Renal cortex interstitium (tissue), 11 donors: ENCODE results near the gene NTRK3. TPM values are rescaled to one million over a fixed set of nuclear protein-coding genes. Genes with fewer than 3 reads are reported as not detected.
"Not testable (repeated sequence)": the region's sequence is repeated elsewhere in the genome, so short reads cannot be mapped to it uniquely, and the experiment has no call there.

Experiments
- DNase-seq, 11 donors: peaks; one replicate each; pipeline ENCODE4 v3.0.0-alpha.2; 2013; ENCODE audit warnings: low read depth in 9 of 11, low spot score in 4 of 11; ENCODE audit errors: extremely low read depth in 1 of 11
- polyA plus RNA-seq, 3 donors: library from polyadenylated mRNA; unstranded; fragments of 120-200 nt; gene quantifications; one replicate each; pipeline ENCODE4 v1.2.1, GENCODE V29; 2013; ENCODE audit not compliant: insufficient read length in 3 of 3

NTRK3 gene
- polyA plus RNA-seq, 3 donors = 9.1 to 19.2 (median 13.7) TPM

DNA sequence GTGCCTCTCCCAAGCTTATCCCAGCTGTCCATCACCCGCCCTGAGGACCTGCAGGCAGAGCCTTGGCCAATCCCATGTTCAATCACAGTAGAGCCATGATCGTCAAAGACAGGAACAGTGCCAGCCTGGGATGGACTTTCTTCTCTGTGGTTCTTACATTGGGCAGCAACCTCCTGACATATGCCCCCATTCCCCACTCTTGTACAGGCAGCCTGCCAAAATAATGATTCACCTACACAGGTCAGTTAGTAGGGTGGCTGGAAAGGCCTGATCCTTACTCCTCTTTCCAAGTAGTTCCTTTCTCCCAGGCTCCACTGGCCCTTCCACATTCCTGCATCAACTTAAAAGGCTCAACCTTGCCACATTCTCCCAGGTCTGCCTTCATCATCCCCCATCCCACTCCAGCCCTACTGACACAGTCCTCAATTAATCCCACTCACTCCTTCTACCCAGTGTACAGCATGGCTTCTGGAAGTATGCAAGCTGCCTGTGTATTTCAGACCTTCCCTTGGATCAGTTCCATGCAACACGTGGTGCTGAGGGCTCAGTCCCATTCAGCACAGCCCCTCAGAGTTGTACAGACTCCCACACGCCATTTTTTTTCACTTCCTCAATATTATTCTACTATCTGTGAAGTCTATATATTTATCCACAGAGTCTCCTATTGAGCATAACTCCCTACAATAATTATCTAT, 189.8 kb downstream of the NTRK3 start:
- DNase-seq = no peak

DNA sequence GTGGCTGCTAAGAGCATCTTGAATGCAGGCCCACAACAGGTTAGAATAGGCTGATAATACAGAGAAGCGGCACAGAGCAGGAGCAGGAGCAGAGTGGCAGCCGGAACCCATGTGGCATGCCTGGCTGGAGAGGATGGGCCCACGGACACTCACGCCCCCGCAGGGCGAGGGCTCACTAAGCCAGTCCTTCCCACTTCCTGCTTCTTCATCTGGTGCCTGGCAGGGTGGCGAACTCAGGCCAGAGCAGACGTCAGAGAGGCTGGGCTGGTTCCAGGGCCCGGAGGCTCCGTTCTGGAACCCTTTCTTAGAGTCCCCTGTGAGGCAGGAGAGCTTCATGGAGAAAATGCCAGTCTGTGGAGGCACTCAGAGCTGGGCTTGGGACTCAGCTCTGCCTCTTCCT, 195.1 kb downstream of the NTRK3 start:
- DNase-seq = no peak

DNA sequence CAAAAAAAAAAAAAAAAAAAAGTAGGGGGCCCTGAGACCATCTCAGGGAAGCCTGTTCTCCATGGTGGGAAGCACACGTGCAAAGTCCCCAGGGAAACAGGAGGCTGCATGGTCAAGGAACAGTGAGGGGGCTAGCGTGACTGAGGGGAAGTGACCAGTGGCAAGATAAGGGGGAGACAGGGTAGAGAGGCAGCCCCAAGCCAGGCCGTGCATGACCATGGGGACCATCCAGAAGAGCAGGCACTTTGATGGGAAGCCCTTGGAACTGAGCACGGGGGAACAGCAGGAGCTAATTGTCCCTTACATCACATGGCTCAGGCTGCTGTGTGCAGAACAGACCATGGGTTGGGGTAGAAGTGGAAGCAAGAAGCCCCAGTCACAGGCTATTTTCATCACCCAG, 196.2 kb downstream of the NTRK3 start:
- DNase-seq = no peak

DNA sequence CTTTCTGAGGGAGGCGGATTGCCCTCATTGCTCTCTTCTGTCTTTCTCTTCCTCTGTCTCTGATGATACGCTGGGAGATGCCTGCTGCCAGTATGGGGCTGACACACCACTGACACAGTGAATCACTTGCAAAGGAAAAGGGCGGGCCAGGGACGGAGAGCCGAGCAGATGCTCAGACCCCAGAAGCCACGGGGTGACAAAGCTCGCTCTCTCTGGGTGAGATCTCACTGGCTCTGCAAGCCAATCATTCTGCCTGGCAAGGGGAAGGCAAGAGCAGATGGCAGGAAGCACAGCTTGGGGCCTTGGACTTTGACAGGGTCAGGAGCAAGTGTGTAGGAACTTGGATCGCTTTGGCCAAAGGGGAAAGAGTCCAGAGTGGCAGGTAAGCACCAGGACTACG, 198.7 kb downstream of the NTRK3 start:
- DNase-seq = no peak

DNA sequence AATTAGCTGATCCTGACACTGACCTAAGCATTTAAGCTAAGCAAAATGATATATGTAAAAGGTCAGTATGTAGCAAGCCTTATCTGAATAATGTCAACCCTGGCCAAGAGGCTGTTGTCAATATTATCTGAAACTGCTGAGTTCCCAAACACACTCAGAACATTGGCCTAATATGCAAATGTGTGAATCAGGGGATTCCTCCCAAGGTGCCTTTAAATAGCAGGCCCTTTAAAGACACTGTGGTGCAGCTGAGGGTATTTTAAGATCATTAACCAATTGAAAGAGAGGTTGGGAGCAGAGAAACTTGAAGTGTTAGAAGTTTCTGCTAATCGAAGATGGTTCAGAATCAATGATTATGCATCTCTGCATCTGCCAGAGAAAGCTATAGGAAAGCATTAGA, 207.0 kb downstream of the NTRK3 start:
- DNase-seq = no peak

DNA sequence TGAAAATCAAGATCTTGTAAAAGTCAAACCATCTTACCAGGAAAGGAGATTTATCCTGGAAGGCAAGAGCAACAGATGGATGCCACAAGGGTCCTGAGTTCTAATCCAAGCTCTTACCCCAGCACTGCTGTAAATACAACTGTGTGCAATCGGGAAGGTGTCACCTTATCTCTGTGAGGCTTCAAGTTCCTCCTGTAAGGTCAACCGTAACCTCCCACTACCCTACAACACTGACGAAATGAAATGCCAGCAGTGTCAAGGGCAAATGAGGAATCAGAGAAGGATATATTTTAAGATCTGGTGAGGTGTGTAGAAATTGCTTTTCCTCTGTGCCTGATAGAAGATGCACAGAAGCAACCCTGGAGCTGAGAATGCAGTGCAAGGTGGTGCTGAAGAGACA, 207.8 kb downstream of the NTRK3 start:
- peak in 1 of 11 donors; percentile 4 for DNase-seq

DNA sequence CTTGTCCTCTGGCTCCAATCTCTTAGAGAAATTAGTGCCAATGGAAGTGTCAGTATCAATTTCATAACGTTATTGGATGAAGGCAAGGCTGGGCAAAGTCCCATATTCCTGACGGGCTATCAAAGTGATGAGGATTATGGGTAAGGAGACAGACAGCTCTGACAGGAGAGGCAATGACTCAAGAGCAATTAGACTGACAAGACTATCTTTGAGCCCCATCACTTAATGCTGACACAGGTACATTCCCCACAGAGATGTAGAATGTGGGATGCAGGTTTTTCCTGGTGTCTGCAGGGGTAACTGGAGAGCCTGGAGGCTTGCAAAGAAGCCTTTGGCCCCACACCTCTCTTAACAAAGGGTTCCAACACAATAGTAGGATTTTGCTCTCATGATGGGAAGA, 208.3 kb downstream of the NTRK3 start:
- no peak for DNase-seq

DNA sequence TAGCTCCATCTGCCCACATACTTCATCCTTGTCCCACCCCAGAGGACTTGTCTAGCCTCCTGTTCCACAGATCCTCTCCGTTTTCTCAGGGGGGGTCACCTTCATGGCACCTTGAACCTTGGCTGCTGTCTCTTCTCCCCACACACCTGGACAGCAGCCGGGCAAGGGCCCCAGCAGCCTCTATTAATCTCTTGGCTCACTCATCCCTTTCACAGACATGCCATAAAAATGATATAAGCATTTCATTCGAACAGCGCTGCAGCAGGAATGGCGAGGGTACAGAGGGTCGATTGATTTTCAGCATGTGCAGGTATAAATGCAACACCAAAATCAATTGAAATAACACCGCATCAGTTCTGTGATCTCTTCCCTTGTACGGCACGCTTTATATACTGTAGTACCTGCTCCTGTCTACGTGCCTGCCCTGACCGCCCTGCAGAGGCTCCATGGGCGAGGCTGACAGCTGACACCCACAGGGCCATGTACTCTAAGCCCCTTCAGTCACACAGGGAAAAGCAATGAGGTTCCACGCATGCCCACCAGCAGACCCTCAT, 209.9 kb downstream of the NTRK3 start:
- DNase-seq = no peak

DNA sequence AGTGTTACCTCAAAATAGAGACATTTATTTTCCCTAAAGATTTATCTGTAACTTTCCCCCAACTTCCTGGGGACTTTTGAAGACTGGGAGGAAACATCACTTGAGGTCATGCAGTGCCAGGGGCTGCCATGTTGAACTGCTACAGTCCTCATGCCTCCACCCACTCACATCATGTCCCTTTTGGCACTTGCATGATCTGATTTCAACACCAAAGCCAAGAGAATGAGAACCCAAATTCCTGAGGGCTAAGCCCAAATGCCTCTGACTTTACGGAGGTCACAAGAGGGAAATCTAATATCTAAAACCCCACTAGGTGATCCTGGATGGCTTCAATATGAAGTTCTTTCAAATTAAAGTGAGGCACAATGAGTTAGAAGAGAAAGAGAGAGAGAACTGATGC, 213.1 kb downstream of the NTRK3 start:
- no peak for DNase-seq

DNA sequence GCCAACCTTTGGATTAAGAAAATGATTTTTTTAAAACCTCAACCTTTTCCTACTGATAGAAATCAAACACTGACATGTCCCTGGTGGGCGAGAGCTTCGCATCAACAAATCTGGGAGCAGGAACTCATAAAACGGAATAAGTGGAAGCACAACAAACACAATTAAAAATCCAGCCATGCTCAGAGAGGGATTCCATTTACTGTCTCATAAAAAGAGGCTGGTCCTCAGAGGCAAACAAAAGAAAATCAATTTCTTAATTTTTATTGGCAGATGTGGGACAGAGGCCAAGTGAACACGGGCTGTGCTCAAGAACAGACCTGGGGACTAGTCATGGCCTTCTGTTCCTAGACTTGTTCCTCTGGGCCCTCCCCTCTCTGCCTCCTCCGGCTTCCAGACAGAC, 214.5 kb downstream of the NTRK3 start:
- DNase-seq = no peak

DNA sequence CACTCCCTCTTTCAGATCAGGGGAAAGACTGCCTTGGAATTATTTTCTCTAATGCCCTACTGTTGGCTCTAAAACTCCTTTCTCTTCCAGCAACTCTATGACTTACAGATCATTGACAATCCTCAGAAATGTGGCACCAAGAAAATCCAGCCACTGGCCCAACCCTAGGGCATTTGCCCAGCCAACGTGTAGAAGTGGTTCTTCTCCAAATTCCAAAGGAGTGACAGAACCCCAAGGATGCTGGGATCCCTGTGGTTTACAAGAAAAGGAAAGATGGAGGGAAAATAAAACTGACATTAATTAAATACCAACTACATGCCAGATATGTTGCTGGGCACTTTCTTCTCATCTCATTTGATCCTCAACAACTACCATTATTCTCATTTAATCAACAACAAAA, 216.0 kb downstream of the NTRK3 start:
- no peak for DNase-seq

DNA sequence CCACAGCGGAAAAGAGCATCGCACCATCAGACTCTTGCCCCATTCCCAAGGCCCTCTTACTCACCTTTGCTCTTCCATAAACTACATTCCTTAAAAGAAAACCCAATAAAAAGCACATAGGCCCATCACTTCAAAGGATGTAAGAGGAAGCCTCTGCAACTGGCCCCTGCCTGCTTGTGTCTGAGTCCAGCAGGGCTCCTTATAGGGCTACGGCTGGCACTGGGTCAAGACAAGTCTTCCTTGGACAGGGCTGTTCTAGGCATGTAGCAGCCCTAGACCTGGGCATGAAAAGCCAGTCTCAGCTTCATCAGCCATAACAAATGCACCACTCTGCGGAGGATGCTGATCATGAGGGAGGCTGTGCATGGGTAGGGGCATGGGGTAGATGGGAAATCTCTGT, 218.3 kb downstream of the NTRK3 start:
- no peak for DNase-seq

DNA sequence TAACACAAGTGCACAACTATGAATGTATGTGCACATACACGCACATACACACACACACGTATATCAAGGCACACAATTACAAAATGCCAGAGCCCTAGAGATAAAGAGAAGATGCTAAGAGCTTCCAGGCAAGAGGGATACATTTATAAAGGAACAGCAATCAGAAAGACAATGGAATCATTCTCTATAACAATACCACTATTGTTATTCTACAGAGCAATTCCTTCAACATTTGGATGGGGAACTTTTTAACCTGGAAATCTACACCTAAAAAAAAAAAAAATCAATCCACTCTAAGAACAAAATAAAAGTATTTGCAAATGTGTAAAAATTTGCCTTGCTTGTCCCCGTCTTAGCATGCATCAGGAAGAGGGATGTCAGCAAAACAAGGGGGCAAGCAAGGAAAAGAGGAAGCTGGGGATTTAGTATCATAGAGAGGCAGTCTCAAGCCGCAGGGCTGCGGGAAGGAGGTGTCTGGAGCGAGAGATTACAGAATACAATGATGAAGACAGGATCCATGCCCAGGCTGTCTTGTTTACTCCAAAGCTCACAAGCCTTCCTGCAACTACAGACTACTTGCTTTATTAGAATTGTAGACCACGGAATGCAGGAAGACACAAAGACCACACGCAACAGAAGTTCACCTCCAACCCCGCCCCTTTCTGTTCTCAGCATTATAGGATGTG, 220.2 kb downstream of the NTRK3 start:
- no peak for DNase-seq

DNA sequence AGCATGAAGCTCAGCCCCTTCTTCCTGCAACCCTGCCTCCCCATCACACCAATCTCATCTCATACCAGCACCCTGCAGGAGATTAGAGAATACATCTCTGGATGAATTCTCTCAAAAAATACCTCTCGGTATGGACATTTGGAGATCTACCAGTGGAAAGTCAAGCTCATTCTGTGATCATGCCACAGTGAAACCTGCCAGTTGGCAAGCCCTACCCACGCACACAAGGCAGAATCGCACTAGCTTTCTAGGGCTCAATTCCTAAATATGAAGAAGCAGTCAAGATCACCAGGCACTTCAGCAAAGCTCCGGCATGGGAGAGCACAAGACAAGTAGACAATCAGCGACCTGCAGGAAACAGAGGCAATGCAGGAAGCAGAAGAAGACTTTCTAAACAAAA, 221.2 kb downstream of the NTRK3 start:
- DNase-seq = no peak

DNA sequence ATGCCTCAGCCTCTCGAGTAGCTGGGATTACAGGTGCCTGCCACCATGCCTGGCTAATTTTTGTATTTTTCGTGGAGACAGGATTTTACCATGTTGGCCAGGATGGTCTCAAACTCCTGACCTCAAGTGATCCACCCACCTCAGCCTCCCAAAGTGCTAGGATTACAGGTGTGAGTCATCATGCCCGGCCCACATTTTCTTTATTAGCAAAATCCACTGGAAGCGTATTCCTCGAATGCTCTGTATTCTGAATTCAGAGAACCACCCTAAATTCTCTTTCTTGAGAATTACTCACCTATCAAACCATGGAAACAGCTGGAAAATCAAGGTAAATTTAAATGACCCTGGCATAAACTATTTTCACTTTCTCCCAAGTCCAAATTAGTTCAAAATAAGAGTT, 223.1 kb downstream of the NTRK3 start:
- not testable (repeated sequence) for DNase-seq

DNA sequence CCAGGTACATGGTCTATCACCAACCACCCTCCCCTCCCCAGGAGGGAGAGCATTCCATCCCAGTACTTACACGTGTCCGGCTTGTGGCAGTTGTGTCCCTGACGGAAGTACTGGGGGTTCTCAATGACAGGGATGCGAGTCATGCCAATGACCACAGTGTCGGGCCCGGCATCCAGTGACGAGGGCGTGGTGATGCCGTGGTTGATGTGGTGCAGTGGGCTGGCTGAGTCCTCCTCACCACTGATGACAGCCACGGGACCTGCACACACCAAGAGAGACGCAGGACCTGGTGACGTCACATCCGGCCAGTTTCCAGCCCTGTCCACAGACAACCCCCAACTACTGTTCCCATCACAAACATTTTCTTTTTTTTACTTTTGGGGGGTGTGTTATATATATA, 223.8 kb downstream of the NTRK3 start:
- DNase-seq = no peak

DNA sequence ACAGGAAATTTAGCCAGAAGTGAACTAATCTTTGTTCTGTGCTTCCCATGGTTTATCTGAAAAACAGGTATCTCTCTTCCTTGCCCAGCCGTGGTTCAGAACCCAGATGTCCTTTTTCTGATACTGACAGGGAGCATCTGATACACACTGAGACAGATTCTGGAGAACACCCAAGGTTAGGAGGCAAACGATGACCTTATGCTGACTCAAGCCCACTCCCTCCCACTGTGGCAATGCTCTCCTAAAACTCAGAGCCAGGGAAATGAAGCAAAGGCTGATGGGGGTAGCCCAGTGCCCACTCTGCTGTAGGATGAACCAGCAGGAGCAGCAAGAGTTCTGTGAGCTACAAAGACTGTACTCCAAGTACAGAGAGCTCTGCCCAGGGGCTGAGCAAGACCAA, 225.1 kb downstream of the NTRK3 start:
- no peak for DNase-seq

DNA sequence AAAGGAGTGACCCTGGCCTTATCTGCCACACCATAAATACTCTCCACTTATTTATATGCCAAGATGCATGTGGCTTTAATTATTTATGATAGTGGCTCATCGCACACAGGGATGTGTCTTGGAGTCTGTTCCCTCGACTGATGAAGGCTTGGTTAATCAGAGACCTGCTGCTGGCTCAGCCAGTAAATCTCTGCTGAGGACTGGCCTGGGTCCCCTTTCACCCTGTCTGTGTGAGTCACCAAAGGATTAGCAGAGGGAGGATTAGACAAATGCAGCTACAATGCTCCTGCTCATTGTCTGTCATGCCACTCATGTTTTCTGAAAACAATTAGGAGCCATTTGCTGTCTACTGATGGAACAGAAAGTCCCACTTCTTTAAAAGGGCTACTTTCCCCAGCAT, 226.8 kb downstream of the NTRK3 start:
- no peak for DNase-seq

DNA sequence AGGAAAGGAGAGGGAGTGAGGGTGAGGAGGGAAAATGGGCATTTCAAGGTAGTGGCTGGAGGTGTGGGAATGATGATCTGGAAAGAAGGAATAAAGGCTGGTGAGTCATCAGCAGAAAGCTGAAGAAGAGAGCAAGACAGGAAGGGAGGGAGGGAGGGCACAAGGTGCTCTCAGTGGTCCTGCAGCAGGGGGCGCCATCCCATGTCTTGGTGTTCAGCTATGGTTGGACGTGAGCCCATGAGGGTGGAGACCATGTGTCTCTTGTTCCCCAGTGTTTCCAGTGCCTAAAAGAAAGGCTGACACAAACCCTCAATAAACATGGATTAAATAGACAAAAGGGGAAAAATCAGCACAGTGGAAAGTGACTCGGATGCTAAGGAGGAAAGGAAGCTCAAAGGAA, 228.5 kb downstream of the NTRK3 start:
- DNase-seq = no peak

DNA sequence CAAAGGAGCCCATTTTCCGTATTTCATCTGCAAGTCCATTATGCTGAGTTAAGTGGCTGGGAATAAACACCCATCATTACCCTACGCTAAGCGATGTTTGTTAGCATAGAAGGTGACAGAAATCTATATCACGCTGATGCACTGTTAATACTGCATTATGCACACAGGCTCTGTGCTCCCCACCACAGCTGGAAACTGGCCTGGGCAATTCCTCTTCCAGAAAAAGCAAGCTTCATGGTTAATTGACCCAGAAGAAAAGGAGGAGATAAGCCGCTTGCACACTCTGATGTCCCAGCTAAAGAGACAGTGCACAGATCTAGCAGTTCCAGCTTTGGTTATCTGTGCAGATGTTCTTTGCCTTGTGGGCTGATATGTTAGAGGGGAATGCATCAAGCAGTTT, 232.6 kb downstream of the NTRK3 start:
- no peak for DNase-seq

DNA sequence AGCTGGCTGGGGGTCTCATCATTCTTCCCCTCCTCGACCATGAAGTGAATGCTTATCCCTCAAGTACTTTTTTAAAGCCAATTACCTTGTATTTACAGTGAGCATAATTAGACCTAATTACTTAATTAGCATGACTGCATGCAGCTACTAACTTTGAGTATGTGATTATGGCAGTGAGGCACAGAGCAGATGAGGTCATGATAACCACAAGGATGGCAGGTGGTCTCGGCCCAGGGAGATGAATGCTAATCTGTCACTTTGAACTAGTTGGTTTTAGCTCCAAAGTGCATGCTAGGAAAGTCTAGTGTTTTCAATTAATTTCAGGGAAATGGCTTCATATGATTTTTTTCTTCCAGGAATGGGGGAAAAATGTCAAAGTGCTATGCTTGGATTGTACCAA, 233.8 kb downstream of the NTRK3 start:
- DNase-seq = no peak
